DMS114 treated with DMSO at 0.1 percent for 48 hours (cell line): ENCODE results near the gene ACOT7.
"Not testable (repeated sequence)": the region's sequence is repeated elsewhere in the genome, so short reads cannot be mapped to it uniquely, and the experiment has no call there.

Source experiments
- DNase-seq: peaks from one replicate; lab custom pipeline; 2025; ENCODE audit not compliant: unreplicated experiment; lab: John Stamatoyannopoulos, UW

Gene ACOT7

DNA sequence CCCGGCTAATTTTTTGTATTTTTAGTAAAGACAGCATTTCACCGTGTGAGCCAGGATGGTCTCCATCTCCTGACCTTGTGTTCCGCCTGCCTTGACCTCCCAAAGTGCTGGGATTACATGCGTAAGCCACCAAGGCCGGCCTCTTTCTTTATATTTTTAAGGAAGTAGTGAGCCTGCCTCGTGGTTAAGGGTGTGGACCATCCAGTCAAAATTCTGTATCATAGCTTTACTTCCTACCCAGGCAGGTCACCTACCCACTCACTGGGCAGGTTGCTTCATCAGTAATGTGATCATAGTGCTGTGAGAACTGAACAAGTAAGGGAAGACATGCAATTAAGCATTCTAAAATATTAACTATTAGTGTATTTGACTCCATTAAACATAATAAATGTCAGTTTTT, 8.1 kb upstream of the ACOT7 start:
- DNase-seq = no peak

DNA sequence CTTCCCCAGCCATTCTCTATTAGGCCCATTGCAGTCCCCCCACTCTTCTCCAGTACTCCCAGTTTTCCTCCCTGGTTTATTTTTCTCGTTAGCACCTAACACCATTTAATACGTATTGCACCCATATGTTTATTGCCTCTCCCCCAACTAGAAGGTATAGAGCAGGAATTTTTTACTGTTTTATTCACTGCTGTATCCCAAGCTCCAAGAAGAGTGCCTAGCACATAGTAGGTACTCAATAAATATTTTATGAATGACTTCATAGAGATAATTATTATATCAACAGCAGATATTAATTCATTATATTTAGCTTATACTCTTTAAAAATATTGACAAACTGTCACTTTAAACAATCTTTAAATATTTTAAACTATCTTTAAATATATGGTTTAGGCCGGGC, 5.7 kb upstream of the ACOT7 start:
- DNase-seq = no peak

DNA sequence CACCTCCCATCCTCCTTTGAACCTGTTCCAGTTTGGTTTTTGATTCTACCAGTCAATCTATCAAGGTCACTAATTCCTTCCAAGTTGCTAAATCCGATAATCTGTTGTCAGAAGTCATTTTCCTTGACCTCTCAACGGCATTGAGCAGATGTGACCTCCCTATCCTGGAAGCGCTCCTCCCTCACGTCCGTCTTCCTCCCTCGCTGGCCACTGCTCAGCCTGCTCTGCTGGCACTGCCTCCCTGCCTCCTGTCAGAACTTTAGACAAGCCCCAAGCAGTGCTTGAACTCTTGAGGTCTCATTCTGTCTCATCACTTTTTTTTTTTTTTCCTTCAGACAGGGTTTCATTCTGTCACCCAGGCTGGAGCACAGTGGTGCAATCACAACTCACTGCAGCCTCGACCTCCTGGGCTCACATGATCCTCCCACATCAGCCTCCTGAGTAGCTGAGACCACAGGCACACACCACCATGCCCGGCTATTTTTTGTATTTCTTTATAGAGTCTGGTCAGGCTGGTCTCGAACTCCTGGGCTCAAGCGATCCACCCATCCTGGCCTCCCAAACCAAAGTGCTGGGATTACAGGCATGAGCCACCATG, 4.4 kb upstream of the ACOT7 start:
- DNase-seq = no peak

DNA sequence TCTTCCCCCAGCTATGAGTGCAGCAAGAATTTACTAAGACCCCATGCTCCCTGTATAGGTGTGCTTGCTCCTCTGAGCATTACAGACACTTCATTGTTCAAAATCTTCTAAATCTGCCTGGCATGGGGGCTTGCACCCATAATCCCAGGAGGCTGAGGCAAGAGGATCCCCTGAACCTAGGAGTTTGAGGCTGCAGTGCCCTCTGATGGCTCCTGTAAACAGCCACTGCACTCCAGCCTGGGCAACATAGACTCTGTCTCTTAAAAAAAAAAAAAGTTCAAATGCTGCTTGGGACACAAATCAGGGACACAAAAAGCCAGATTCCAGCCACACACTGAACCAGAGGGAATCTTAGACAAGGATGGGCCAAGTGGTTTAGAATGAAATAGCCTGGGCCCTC, 3.4 kb upstream of the ACOT7 start:
- DNase-seq = no peak

DNA sequence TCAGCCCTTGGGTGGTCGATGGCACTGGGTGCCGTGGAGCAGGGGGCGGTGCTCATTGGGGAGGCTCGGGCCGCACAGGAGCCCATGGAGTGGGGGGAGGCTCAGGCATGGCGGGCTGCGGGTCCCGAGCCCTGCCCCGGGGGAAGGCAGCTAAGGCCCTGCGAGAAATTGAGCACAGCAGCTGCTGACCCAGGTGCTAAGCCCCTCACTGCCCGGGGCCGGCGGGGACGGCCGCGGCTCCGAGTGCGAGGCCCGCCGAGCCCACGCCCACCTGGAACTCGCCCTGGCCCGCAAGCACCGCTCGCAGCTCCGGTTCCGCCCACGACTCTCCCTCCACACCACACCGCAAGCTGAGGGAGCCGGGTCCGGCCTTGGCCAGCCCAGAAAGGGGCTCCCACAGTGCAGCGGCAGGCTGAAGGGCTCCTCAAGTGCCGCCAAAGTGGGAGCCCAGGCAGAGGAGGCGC, 2.2 kb upstream of the ACOT7 start:
- not testable (repeated sequence) for DNase-seq

DNA sequence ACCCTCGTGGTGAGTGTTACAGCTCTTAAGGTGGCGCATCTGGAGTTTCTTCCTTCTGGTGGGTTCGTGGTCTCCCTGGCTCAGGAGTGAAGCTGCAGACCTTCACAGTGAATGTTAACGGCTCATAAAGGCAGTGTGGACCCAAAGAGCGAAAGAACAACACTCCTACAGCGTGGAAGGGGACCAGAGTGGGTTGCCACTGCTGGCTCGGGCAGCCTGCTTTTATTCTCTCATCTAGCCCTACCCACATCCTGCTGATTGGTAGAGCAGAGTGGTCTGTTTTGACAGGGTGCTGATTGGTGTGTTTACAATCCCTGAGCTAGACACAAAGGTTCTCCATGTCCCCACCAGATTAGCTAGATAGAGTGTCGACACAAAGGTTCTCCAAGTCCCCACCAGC, 1.6 kb upstream of the ACOT7 start:
- not testable (repeated sequence) for DNase-seq

DNA sequence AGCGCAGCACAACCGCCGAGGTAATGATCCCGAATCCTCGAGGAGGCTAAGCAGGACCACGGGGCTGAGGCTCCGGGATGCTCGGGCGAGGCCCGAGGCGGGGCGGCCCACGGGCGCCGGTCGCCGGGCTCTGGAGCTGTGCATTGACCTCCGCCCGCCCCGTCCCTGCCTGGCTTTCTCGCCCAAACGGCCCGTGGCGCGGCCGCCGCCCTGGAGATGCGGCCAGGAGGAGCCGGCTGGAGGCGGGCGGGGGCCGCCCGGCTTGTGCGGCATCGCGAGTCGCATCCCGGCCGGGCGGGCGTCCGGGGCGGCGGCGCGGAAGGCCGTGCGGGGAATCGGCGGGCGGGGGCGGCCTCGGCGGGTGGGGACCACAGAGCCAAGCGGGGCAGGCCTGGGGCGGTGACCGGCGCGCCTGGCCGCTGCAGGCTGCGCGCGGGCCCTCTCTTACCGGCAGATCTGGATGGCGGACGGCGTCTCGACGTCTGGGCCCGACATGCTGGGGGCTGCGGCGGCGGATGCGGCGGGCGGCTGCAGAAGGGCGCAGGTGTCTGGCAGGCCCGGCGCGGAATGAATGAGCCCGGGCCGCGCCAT, 663 bp downstream of the ACOT7 start:
- DNase-seq = no peak

DNA sequence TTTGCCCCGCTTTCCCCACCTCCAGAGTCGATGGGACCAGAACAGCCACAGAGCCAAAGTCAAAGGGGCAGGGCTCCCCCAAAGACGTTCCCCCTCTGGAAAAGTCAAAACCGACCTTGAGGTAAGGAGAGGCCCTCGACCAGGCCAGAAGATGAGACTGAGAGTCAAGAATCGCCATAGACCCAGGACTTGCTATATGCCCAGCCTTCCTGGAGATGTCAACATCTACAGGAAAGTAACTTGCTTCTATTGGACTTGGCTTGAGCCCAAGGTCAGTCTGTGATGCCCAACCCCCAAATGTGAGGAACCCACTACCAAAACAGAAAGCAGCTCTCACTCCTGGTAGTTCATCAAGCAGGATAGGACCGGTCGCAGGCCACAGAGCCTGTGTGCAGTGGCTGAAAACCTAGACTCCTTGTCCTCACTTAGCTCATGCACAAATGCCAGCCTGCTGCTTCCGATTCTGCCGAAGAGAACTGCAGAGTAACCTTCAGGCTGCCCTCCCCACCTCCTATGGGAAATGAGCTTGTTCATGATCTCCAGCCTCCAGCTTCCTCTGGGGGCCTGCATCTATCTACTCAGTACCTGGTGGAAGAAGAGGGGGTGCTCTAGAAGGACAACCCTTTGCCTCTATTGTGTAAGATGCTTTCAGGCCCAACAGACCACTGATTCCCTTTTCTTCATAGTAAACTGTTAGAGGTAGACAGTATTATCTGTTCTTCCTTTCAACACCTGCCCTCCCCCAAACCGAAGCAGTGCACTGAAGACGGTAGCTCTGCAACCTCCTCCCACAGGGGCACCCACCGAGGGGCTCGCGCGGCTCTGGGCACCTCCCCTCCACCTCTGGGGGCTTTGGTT, 1.4 kb downstream of the ACOT7 start:
- DNase-seq = no peak

DNA sequence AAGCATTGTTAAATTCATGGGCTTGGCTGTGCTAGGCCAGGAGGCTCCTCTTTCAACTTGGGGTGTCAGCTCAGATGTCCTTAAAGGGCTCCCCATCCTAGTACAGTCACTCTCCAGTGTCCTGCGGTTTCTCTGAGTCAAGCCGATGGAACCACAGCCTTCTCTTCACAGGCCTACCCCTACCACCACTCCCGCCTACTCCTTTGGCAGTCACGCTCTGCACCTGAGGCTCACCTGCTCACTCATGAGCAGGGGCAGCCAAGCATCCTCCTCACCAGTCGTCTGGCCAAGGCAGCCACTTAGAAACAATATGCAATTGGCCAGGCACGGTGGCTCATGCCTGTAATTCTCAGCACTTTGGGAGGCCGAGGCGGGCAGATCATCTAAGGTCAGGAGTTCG, 3.6 kb downstream of the ACOT7 start:
- no peak for DNase-seq

DNA sequence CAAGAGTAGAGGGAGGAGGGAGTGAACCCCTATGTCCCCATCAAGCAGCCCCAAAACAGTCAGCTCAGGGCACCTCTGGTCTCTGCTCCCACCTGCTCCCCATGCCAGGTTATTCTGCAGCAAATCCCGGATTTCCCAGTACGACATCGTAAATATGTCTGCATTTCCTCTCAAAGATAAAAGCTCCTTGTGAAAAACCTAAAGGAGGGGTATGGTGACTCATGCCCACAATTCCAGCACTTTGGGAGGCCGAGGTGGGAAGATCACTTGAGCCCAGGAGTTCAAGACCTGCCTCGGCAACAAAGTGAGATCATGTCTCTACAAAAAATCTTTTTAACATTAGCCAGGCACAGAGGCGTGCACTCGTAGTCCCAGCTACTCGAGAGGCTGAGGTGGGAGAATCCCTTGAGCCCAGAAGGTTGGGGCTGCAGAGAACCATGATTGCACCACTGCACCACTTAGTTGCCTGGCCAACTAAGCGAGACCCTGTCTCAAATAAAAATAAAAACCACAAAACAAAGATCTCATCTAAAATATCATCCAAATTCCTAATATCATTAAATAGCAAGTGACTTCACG, 7.1 kb downstream of the ACOT7 start:
- DNase-seq = no peak

DNA sequence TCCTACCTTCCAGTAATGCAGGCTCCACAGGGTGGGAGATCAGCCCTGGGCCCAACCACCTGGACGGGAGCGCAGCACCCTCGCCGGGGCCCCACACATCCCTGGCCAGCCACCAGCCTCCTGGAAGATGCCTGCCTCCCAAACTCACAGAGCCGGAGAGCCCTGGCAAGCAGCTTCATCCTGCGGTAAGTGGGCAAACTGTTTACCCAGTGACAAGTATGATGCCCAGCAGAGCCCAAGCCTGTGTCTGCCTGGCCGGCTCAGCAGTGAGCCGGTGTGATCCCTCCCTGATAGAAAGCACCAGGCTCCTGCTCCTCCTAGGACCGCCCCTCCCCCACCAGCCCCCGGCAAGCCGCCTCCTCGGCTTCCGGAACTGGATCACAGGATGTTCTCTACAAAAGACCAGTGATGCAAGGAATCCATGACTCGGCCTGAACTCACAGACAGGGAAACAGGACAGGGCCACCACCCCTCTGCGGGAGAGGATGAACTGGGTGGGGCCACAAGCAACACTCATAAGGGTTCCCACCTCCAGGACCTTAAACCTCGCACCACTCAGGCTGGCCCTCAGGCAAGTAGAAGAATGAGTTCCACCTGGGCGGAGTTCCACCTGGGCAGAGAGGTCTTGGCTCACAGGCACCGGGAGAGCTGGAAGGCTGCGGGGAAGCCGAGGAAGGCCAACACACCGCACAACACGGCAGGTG, 7.9 kb downstream of the ACOT7 start:
- DNase-seq = no peak

DNA sequence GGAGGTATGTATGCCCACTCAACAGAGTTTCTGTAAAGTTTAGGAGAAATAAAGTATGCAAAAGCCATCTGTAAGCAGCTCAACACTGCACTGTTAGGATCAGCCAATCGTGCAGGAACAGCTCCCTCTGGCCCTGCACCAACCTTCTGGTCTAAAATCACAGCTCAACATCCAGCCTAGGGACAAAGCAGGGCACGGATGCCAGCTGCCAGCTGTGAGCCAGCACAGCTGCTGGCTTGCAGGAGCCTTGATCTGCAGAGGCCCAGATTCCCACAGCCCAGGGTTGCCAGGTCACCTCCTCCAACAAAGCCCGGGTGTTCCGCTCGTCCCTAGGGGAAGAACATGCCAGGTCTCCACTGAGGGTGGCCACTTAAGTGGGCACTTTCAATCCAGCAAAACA, 8.6 kb downstream of the ACOT7 start:
- DNase-seq = no peak

DNA sequence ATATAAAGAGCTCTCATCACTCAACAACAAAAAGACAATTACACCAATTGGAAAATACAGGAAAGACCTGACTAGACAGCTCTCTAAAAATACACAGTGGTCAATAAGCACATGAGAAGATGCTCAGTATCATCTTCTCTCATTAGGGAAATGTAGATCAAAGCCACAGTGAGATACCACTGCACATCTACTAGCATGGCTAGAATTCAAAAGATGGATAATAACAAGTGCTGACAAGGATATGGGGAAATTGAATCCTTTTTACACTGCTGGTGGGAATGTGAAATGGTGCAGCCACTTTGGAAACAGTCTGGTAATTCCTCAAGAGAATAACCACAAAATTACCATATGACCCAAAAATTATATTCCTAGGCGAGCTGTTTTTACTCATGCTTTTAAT, 9.4 kb downstream of the ACOT7 start:
- DNase-seq = no peak

DNA sequence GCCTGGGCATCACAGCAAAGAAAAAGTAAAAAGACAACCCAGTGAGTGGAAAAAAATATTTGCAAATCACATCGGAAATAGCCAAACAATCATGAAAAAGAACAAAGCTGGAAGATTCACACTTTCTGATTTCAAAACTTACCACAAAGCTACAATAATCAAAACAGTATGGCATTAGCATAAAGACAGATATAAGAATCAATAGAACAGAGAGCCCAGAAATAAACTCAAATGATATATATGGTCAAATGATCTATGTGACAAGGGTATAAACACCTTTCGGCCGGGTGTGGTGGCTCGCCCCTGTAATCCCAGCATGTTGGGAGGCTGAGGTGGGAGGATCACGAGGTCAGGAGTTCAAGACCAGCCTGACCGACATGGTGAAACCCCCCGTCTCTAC, 13.5 kb downstream of the ACOT7 start:
- DNase-seq = no peak

DNA sequence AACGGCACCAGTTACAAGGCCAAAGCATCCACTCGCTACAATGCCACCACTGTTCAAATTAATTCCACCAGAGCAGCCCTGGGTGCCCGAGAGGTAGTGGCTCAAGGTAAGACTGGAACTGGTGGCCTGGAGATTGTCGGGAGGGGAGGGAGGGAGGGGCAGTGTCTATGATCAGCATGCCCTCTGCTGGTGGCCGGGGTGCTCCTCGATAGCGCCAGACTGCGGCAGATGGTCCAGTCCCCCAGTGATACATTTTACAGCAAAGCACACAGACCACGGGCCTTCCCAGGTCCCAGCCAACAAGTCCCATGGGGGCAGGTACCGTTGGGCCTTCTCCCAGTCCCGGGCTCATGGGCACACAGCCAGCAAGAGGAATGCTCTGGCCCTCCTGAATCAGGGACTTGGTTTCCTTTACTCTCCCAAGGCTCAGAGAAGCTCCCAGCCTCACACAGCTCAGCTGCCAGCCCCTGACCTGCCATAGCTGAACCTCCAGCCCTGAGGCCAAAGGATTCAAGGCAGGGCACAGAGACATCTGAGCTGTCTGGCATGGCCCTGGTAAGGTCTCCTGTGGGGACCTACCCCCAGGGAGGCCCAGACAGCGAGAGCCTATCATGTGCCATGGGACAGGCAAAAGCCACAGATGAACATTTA, 15.3 kb downstream of the ACOT7 start:
- no peak for DNase-seq

DNA sequence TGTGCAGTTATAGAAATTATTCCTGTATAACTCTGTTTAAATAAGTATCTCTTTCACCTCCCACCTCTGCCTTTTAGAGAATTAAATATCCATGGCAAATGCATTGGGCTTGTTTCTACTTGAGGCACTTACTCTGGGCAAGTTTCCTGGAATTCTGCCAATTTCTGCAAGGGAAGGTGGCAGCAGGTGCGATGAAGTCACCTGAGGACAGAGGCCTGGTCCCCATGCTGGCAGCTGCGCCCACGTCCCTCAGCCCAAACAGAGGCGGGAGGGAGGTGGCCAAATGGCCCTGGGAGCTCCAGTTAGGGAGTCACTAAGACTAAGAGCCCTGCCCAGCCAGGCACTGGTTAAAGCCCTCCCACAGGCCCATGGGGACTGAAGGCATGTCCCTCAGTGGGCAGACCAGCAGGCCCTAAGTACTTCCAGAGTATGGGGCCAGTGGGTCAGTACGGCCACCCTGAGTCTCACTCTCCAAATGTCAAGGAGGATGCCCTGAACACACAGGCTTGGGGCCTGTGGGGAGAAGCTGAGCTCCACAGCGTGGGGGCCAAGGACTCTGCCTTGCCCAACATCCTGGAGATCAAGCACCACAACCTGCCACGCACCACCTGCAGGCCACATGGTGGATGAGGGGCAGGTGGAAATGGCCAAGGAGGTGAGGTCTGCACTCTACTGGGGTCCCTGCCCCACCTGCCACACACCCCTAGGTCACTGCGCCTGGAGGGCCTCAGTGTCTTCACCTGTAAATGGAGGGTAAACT, 19.4 kb downstream of the ACOT7 start:
- no peak for DNase-seq

DNA sequence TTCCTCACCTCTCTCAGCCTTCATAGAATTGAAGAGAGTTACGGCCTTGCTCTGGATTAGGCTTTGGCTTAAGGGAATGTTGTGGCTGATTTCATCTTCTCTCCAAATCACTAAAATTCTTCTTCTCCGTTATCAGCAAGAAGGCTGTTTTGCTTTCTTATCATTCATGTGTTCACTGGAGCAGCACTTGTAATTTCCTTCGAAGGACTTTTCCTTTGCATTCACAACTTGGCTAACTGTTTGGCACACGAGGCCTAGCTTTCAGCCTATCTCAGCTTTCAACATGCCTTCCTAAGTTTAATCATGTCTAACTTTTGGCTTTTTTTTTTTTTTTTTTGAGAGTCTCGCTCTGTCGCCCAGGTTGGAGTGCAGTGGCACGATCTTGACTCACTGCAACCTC, 21.3 kb downstream of the ACOT7 start:
- not testable (repeated sequence) for DNase-seq

DNA sequence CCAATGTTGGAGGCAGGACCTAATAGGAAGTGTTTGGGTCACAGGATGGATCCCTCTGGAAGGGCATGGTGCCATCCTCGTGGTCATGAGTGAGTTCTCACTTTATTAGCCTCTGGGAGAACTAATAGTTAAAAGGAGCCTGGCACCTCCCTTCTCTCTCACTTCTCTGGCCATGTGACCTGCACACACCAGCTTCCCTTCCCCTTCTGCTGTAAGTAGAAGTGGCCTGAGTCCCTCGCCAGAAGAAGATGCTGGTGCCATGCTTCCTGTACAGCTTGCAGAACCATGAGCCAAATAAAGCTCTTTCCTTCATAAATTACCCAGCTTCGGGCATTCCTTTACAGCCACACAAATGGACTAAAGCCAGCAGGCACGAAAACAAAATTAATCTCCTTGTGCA, 23.6 kb downstream of the ACOT7 start:
- DNase-seq = no peak

DNA sequence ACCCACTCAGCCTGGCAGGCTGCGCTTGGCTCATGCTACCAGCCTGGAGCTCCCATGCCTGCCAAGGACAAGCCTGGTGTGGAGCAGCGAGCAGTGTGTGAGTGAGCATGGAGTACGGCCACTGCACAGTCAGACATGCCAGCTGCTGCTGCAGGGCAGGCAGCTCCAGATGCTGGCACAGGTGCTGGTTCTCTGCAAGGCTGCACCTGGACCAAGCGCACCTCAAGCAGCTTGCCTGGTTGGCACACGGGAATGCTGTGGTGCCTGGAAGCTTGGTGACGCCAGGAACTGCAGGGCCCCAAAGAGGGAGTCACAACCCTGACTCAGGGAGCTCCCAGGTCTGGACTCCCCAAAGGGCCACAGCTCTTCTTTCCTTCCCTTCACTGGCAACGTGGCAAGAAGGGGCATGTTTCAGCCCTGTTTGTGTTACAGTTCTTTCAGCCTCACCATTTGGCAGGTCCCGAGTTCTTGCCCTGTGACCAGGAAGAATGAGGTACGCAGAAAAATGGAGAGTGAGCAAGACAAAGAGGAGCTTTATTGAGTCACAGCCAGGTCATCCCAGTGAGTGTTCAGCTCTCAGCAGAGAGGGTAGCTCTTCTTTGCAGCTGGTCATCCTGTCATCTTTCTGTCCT, 26.1 kb downstream of the ACOT7 start:
- no peak for DNase-seq

DNA sequence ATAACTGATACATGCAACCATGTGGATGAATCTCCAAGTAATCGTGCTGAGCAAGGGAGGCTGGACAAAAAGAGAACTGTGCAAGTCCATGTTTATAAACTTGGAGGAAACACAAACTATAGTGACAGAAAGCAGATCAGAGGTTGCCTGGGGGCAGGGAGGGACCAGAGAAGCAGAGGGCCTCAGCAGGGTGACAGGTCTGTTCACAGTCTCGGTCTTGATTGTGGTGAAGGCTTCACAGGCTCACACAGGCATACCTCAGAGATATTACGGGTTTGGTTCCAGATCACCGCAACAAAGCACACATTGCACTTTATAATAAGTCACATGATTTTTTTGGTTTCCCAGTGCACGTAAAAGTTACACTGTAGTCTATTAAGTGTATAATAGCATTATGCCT, 28.5 kb downstream of the ACOT7 start:
- no peak for DNase-seq
